ENCODE data around the gene CAMP.

CAMP gene

GRCh38 chr3:48271763-48272498, 48.6 kb downstream of the CAMP start:
- Histone ChIP-seq H3K36me3 (ENCODE audit: control insufficient read depth, insufficient read depth, low read length) (peaks cover 32% of the 10 kb centered on the region), H3K27ac (ENCODE audit: insufficient read depth, low read depth, low read length, poor library complexity, severe bottlenecking) (no peak overlapping the region), H3K4me3 (ENCODE audit: insufficient read depth, low read depth, low read length) (no peak overlapping the region), H3K4me1 (ENCODE audit: control insufficient read depth, insufficient read depth, low read length) (no peaks in the 10 kb centered on the region), H3K9me3 (ENCODE audit: control insufficient read depth, low read length) (no peaks in the 10 kb centered on the region), H3K27me3 (ENCODE audit: control insufficient read depth, insufficient read depth, low read length, poor library complexity, severe bottlenecking) (no peaks in the 10 kb centered on the region)
- 96% methylated on average over 38 of the region's 38 CpGs for WGBS, 2 experiments

GRCh38 chr3:48273594-48274211, 50.4 kb downstream of the CAMP start:
- H3K9me3 ChIP-seq (ENCODE audit: control insufficient read depth, low read length), result no peaks in the 10 kb centered on the region
- H3K4me3 ChIP-seq (ENCODE audit: insufficient read depth, low read depth, low read length), result no peak overlapping the region
- WGBS, 2 experiments, result 51 to 52% methylated on average over 9 of the region's 9 CpGs
- peaks cover 3% of the 10 kb centered on the region for H3K4me1 ChIP-seq (ENCODE audit: control insufficient read depth, insufficient read depth, low read length)
- no peak overlapping the region for H3K27ac ChIP-seq (ENCODE audit: insufficient read depth, low read depth, low read length, poor library complexity, severe bottlenecking)
- peaks cover 25% of the 10 kb centered on the region for H3K36me3 ChIP-seq (ENCODE audit: control insufficient read depth, insufficient read depth, low read length)
- H3K27me3 ChIP-seq (ENCODE audit: control insufficient read depth, insufficient read depth, low read length, poor library complexity, severe bottlenecking), result no peaks in the 10 kb centered on the region

DNA sequence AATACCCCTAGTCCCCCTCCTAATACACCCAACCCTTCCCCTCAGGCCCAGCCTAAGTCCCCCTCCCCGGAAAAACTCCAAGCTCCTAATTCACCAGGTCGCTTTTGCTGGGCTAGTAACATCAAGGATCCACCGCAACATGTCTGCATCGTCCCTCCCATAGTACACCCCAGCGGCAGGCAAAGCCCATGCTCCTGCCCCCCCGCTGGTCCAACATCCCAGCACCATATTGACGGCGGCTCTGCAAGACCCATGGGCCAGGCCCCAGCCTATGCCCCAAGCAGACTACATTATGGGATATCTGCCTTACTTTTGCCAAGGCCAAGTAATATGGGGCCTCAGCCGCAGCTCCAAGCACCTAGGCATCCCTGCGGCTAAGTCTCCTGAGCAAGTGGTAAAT, 51.2 kb downstream of the CAMP start:
- no peak overlapping the region for H3K27ac ChIP-seq (ENCODE audit: insufficient read depth, low read depth, low read length, poor library complexity, severe bottlenecking)
- H3K27me3 ChIP-seq (ENCODE audit: control insufficient read depth, insufficient read depth, low read length, poor library complexity, severe bottlenecking), result no peaks in the 10 kb centered on the region
- no peaks in the 10 kb centered on the region for H3K9me3 ChIP-seq (ENCODE audit: control insufficient read depth, low read length)
- WGBS, 2 experiments, result 94 to 95% methylated on average over 10 of the region's 10 CpGs
- no peak overlapping the region for H3K4me3 ChIP-seq (ENCODE audit: insufficient read depth, low read depth, low read length)
- peaks cover 3% of the 10 kb centered on the region for H3K4me1 ChIP-seq (ENCODE audit: control insufficient read depth, insufficient read depth, low read length)
- peaks cover 18% of the 10 kb centered on the region for H3K36me3 ChIP-seq (ENCODE audit: control insufficient read depth, insufficient read depth, low read length)

Data from ectodermal cell (in vitro differentiated cells).